Measurements from ENCODE around the gene NENF.

Gene NENF

GRCh38 chr1:212432272-212432660 is 454 bp upstream of the NENF start:
- DNase-seq, result no peak

DNA sequence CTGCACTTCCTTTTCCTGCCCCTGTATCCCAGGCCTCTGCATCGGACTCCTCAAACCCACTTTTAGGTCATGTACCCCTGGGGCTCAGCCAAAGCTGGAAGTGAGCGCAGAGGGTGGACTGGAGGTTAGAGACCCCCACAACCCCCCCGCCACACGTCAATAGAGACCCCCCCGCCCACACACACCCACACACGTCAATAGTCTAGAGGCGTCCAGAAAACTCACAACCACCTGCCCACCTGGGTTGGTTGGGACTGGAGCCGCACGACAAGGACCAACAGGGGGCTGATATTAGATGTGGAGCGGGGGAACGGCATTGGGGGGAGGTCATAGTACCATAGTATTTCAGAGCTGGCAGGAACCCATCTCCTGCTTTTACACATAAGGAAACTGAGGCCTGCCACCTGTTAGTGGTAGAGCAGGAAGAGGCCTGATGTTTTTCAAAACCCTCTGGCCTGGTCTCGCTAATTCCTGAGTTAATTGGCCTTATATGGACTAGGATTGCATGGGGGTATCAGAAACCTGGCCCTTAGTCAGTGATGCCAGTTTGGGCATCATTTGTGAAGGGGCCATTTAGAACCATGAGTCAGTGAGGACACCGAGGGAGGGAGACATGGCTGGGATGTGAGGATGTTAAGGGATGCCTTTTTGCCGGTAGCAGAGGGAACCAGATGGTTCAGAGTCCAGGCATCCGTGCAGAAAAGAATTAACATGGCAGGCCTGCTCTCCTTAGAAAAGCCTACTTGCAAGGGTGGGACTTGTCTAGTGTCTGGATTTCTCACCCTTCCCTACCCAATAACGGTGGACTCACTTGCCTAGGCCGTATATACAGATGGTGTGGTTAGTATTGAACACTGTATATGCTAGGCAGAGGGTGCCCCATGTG is 1.1 kb downstream of the NENF start:
- DNase-seq, result no peak

DNA sequence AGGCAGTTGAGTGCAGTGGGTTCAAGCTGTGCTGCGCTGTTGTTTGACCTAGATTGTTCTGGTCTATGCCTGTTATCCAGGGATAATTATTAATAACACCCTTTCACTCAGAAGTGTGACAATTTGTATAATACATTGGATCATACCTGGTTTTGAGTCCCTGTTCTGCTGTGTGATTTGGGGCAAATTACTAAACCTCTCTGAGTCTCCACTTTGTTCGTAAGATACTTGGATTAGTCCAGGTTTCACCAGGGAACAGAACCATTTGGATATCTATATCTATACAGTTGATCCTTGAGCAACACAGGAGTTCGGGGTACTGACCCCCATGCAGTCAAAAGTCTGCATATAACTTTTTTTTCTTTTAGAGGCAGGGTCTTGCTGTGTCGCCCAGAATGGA is 2.3 kb downstream of the NENF start:
- no peak for DNase-seq

GRCh38 chr1:212437179-212437798 is 4.6 kb downstream of the NENF start:
- DNase-seq, result no peak

DNA sequence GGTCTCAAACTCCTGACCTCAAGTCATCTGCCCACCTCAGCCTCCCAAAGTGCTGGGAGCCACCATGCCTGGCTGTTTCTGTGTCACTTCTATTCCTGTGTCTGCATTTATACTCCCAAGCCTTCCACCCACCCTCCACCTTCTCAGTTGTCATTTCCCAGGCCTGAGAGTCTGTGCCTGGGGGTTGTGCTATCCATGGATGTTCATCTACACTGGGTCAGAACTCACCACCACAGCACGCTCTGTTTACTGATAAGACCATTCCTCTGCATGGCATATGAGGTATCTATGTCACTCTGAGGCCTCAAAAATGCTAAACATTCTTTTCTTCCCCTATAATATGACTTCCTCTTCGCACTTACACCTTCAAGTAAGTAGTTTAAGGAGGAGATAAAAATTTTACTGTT is 6.1 kb downstream of the NENF start:
- DNase-seq, result no peak

DNA sequence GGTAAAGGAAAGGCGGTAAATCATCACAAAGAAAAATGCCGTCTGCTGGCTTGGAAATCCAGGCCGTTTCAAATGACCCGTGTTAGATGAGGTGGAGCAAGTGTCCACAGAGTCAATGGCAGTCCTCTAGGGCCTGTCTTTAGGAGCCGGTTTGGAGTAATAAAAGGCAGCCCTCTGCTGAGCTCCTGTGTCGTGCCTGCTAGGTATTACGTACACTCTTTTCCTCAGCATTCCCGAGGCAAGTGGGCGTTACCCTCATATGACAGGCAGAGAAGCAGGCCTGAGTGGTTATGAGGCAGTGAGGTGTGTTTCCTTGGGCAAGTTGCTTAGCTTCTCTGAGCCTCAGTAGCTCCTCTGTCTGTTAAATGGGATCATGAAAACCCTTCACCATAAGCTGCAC is 7.7 kb downstream of the NENF start:
- no peak for DNase-seq

DNA sequence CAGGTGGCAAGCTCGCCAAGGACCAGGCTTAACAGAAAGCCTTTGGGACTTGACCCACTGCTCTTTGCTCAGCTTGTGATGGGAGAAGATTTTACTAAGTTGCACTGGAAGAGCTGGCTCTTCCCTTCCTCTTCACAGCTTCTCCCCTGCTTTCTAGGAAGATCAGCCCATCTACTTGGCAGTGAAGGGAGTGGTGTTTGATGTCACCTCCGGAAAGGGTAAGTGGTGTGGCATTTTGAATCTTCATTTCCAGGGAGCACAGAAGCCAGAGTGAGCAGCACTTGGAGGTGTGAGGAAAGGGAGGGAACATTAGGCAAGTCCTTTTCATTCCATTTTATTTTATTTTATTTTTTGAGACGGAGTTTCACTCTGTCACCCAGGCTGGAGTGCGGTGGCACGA is 9.7 kb downstream of the NENF start:
- DNase-seq, result no peak

DNA sequence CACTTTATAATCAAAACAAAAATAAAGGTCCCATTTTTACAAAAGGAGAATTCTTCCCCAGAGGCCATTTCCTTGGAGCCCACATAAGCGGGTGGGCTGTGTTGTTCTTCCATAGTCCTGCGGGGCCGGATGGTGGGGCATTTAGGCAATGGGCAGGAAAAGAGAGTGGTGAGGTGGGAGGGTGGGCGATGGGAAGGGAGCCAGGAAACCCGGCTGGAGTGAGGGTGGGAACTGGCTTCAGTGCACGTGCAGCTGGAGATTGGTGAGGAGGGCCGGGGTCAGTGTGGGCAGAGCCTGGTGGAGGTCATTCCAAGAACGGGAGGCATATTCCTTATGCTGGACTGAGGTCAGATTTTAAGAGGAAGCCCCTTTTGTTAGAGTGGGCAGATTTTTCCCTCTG is 13.6 kb downstream of the NENF start:
- DNase-seq, result no peak

DNA sequence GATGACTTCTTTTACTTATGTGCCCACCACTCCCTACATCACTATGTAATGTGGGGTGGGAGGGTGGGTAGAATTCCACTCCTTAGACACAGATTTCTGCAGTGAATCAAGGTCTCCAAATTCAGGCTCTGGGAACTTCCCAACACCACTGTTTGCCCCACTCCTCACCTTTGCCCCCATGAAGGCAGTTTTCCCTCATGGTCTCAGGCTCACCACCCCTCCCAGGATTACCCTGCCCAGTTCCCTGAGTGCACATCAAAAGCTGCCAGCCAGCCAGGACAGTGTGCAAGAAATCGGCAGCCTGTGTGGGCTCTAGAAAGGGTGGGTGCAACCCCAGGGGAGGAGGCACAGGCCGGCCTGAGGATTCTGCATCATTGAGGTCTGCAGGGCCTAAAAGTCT is 14.8 kb downstream of the NENF start:
- no peak for DNase-seq

GRCh38 chr1:212450331-212450881 is 17.7 kb downstream of the NENF start:
- DNase-seq, result no peak

DNA sequence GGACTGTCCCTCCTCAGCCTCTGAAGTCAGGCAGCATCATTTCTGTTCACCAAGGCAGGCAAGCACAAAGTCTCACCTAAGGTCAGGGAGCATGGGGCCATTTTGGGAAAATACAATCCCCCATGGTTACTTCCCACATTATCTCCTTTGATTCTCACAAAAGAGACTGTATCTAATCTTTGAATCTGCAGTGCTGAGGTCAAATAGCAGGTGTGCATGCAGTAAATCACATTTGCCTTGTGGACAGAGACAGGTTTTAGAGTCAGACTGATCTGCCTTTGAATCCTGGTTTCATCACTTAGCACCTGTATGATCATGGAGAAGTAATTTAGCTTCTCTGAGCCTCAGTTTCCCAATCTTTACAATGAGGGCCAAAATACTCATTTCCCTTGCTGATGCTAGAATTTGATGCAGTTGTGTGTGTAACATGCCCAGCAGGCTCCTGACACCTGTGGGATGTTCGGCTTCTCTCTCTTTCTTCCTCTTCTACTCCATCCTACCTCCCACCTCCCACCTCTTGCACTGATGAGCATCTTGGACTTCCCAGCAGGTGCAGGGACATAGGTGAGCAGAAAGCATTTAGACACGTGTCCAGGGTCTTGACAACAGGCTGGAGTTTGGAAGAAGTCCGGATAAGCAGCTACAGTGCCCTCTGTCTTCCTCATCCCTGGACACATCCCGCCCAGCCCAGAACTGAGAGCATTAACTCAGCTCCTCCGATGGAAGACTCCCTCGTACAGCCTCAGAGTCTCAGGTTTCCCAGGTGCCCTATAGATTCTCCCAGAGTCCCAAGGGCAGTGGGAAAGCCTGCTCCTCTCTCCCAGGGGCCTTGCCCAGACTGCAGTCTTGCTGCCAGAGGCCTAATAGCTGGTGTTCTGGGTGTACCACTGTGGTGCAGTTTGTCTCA is 18.9 kb downstream of the NENF start:
- no peak for DNase-seq

DNA sequence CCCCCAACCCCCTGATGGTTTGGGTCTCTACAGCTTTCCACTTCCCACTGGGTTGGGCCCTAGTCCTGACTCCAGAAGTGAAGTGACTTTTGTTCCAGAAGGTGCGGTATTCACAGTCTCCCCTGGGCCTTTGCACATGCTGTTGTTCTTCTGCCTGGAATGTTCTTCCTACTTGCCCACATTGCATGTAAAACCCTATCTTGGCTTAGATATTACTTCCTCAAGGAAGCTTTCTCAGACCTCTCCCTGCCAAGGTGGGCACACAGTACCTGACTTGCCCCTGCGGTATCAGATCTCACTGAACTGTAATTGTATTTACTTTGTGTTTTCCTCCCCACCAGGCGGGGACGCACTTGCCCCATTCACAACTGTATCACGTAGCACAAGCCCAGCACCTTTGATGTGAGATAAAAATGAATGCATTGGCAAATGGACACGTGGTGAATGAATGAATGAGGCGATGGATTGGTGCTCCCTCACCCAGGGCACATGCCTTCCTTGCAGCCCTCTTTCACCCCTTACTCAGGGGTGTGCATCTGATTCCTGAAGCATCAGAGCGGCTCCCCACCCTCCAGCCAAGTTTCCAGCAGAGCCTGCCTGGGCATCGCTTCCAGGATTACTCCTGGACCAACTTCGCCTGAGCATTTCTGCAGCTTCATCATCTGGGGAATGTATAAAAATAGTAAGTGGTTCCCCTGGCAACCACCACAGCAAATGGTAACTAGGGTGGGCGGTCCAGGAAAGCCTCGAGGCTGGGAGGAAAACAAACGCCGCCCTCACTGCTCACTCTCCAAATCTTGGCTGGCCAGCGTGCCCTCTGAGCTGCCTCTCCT is 19.8 kb downstream of the NENF start:
- DNase-seq, result no peak

GRCh38 chr1:212453156-212453857 is 20.6 kb downstream of the NENF start:
- DNase-seq, result no peak

DNA sequence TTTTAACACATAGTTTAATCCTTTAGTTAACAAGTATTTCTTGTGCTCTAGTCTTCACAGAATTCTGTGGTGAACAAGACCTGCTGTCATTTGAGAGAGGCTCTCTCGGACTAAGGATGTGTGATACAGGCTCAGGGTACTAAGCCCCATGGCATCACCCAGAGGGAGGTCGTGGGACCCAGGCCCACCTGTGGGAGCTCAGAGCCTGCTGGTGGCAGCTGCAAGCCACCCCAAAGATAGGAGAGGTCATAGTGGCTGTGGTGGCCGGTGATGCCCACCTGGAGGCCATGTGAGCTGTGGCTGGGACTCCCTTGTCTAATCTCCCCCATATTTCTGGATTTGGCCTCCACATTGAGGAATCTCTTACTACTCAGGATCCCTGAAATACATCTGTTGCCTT is 22.0 kb downstream of the NENF start:
- DNase-seq, result no peak

GRCh38 chr1:212455401-212455800 is 22.7 kb downstream of the NENF start:
- DNase-seq, result no peak

DNA sequence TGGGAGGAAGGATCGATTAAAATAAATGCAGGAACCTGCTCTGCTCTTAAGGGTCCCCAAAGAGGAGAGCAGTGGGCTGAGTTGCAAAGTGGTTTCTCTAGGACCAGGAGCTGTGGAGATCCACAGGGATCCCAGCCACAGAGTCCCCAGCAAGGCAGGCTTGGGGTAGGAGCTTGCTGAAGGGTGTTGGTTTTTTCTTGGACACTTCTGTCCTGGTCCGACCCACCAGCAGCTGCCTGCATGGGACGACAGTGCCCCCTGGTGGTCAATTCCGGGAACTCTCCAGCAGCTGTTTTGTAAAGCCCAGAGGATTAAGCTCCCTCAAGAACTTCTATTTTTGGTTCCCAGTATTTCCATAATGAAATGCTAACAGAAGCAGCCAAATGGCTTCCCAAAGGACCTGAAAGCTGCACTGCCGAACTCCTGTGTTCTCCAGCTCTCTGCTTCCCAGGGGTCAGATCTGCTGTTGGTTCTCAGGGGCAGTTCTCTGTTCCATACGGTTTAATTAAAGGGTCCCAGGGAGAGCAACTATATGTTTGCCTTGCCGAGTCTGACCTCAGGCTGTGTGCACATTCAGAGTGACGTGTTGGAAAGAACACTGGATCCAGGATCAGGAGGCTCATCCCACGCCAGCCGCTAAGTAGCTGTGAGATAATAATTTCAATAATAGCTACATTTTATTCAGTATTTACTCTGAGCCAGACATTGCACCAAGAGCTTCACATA is 23.2 kb downstream of the NENF start:
- DNase-seq, result peak in 1 of 2 experiments; percentile 56

- DNase-seq, result no peak
Observed at GRCh38 chr1:212457740-212458338, 25.1 kb downstream of the NENF start.

- DNase-seq, result no peak
Observed at GRCh38 chr1:212458817-212459216, 26.1 kb downstream of the NENF start.

GRCh38 chr1:212459656-212460055 is 26.9 kb downstream of the NENF start:
- DNase-seq, result no peak

- no peak for DNase-seq
Observed at GRCh38 chr1:212460376-212460775, 27.7 kb downstream of the NENF start.

Measured in cerebellar nuclear complex (tissue), 1 donor.